ENCODE measurements around the gene LDB2.

DNA sequence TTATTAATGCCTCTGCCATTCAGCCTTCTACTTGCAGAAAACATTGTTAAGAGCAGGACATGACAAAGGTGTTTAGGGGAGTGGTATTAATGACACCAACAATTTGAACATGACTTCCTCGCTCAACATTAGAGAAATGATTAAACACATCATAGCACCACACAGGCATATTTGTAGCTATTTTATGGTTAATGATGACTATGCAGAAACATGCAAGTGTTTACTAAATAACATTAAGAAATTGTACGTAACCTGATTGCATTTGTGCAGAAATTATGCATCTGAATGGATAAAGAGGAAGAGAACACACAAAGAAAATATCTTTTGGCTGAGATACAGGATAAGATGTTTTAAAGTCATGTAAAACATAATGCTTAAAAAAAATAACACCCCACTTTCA, 323.5 kb downstream of the LDB2 start:
- TF ChIP-seq, protein P1, sequence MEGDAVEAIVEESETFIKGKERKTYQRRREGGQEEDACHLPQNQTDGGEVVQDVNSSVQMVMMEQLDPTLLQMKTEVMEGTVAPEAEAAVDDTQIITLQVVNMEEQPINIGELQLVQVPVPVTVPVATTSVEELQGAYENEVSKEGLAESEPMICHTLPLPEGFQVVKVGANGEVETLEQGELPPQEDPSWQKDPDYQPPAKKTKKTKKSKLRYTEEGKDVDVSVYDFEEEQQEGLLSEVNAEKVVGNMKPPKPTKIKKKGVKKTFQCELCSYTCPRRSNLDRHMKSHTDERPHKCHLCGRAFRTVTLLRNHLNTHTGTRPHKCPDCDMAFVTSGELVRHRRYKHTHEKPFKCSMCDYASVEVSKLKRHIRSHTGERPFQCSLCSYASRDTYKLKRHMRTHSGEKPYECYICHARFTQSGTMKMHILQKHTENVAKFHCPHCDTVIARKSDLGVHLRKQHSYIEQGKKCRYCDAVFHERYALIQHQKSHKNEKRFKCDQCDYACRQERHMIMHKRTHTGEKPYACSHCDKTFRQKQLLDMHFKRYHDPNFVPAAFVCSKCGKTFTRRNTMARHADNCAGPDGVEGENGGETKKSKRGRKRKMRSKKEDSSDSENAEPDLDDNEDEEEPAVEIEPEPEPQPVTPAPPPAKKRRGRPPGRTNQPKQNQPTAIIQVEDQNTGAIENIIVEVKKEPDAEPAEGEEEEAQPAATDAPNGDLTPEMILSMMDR (IDR thresholded peaks at IDR 0.05), result no peak
- no peak for TF ChIP-seq POLR2A (IDR thresholded peaks at IDR 0.05)

All from uterus (tissue), 2 donors.